ENCODE measurements around the gene SGK2. TPM values are rescaled to one million over a fixed set of nuclear protein-coding genes. Genes with fewer than 3 reads are reported as not detected.
A peak's percentile ranks its signal among the peaks of the same experiment; 100 is the strongest.

SGK2 gene
- total and polyA plus RNA-seq, 2 of the 13 experiments (the other 11 are each of a cell fraction or from before 2014, with no cell fraction given) = 6.2 to 29.4 TPM

GRCh38 chr20:43559147-43559987 lies 540 bp downstream of the SGK2 start (continued):
- TF ChIP-seq, protein P1, sequence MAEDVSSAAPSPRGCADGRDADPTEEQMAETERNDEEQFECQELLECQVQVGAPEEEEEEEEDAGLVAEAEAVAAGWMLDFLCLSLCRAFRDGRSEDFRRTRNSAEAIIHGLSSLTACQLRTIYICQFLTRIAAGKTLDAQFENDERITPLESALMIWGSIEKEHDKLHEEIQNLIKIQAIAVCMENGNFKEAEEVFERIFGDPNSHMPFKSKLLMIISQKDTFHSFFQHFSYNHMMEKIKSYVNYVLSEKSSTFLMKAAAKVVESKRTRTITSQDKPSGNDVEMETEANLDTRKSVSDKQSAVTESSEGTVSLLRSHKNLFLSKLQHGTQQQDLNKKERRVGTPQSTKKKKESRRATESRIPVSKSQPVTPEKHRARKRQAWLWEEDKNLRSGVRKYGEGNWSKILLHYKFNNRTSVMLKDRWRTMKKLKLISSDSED (CRISPR knock-in tag; IDR thresholded peaks at IDR 0.05) = no peak
- TF ChIP-seq, protein P2, sequence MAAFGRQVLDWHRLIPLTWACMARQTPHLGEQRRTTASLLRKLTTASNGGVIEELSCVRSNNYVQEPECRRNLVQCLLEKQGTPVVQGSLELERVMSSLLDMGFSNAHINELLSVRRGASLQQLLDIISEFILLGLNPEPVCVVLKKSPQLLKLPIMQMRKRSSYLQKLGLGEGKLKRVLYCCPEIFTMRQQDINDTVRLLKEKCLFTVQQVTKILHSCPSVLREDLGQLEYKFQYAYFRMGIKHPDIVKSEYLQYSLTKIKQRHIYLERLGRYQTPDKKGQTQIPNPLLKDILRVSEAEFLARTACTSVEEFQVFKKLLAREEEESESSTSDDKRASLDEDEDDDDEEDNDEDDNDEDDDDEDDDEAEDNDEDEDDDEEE (CRISPR knock-in tag; IDR thresholded peaks at IDR 0.05) = peak; percentile 23; the same call in 1 of the 2 replicates
- TF ChIP-seq ZNF580 (CRISPR knock-in tag; IDR thresholded peaks at IDR 0.05; ENCODE audit: borderline replicate concordance, low read depth) (peak; percentile 4; the same call in 1 of the 2 replicates), CHCHD3 (CRISPR knock-in tag; IDR thresholded peaks at IDR 0.05) (no peak), ZNF503 (CRISPR knock-in tag; IDR thresholded peaks at IDR 0.05) (peak; percentile 16), SOX6 (IDR thresholded peaks at IDR 0.05) (peak; percentile 42; the same call in 1 of the 2 replicates), SOX6 (CRISPR knock-in tag; IDR thresholded peaks at IDR 0.05) (no peak), ETV5 (CRISPR knock-in tag; IDR thresholded peaks at IDR 0.05; ENCODE audit: borderline replicate concordance) (peak; percentile 5; the same call in 1 of the 2 replicates), ZNF550 (CRISPR knock-in tag; IDR thresholded peaks at IDR 0.05; ENCODE audit: borderline replicate concordance) (peak; percentile 84; the same call in 1 of the 2 replicates), PLRG1 (conservative IDR thresholded peaks at IDR 0.05) (no peak), FOXP4 (CRISPR knock-in tag; IDR thresholded peaks at IDR 0.05) (no peak), ZBTB21 (CRISPR knock-in tag; IDR thresholded peaks at IDR 0.05) (no peak), ZNF530 (CRISPR knock-in tag; IDR thresholded peaks at IDR 0.05; ENCODE audit: low read depth) (0 out of 2 replicates have a peak, but pooled peaks have one; percentile 7), SMARCC2 (IDR thresholded peaks at IDR 0.05) (no peak), ZBTB37 (CRISPR knock-in tag; IDR thresholded peaks at IDR 0.05) (no peak), SOX13 (IDR thresholded peaks at IDR 0.05) (no peak), SOX13 (CRISPR knock-in tag; conservative IDR thresholded peaks at IDR 0.05 in 1 of 2, IDR thresholded peaks at IDR 0.05 in 1 of 2) (0 out of 4 replicates have a peak, but pooled peaks of 1 of the 2 experiments have one; percentile 0)
- TF ChIP-seq, protein P3, sequence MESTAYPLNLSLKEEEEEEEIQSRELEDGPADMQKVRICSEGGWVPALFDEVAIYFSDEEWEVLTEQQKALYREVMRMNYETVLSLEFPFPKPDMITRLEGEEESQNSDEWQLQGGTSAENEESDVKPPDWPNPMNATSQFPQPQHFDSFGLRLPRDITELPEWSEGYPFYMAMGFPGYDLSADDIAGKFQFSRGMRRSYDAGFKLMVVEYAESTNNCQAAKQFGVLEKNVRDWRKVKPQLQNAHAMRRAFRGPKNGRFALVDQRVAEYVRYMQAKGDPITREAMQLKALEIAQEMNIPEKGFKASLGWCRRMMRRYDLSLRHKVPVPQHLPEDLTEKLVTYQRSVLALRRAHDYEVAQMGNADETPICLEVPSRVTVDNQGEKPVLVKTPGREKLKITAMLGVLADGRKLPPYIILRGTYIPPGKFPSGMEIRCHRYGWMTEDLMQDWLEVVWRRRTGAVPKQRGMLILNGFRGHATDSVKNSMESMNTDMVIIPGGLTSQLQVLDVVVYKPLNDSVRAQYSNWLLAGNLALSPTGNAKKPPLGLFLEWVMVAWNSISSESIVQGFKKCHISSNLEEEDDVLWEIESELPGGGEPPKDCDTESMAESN (CRISPR knock-in tag; conservative IDR thresholded peaks at IDR 0.05) = no peak

Measured in HepG2 (cell line).